Stimulated activated CD4-positive, alpha-beta T cell treated with anti-CD3 and anti-CD28 coated beads, Interleukin-2, amount 100 ng/mL, for 4 hours (primary cell): ENCODE results near the gene CLSTN3.
A peak's percentile ranks its signal among the peaks of the same experiment; 100 is the strongest.

ENCODE experiments used
- DNase-seq: peaks from one replicate; pipeline ENCODE4 v3.0.0-alpha.2; 2020; ENCODE audit warnings: low read depth

CLSTN3 gene

GRCh38 chr12:7188562-7189397 is 58.6 kb downstream of the CLSTN3 start:
- peak; percentile 35 for DNase-seq

DNA sequence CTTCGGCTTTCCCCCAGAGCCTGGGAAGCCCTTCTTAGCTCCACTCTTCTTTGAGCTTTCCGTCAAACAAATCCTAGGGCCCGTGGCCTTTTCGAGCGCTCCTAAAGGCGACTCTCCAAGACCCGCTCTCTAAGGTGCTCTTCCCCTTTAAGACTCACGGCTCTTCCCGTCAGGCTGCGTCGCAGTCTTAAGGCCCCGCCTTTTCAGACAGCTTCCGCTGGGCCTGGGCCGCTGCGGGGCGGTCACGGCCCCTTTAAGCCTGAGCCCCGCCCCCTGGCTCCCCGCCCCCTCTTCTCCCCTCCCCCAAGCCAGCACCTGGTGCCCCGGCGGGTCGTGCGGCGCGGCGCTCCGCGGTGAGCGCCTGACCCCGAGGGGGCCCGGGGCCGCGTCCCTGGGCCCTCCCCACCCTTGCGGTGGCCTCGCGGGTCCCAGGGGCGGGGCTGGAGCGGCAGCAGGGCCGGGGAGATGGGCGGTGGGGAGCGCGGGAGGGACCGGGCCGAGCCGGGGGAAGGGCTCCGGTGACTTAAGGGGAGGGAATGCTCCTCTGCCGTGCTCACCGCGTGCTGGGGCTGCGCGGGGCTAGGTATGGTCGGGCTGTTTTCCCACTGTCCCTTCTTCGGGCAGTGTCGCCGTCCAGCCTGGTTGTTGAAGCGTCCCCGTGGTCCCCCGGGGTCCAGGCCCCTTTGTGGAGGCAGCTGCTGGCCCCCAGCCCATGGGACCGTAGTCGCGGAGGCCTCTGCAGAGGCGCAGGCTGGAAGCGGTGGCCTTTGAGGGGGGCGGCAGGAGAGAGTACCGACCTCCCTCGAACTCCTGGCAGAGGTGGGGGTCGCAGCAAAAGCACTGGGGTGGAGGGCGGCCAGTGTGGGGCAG is 59.5 kb downstream of the CLSTN3 start, which contains the start of gene PEX5:
Gene PEX5 (plus strand): TSS at position 289 of the 870 bp plus-strand sequence. CDS start 692 bp downstream, outside the sequence.
- peak; percentile 82 for DNase-seq

DNA sequence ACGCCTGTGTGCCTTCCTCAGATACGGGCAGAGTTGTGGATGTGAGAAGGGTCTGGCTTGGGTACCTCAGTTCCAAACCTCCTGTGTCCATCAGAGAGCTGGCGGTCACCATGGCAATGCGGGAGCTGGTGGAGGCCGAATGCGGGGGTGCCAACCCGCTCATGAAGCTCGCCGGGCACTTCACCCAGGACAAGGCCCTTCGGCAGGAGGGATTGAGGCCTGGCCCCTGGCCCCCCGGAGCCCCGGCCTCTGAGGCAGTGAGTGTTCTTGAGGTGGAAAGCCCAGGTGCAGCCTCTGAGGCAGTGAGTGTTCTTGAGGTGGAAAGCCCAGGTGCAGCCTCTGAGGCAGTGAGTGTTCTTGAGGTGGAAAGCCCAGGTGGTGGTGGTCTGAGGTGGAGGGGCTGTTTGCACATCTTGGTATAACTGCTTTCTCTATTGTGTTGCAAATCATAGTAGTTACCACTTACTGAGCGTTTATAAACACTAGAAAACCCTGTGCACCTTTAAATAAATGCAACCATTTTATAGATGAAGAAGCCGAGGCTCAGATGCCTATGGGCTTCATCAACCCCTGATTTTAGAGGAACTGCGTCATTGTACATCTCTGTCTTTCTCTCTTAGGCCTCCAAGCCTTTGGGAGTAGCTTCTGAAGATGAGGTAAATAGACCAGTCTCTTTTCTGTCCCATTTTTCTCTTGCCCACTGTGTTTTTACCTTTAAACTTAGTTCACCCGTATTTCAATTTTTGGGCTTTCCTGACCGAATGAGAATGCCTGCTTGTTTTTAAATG is 60.3 kb downstream of the CLSTN3 start:
- DNase-seq = no peak

- DNase-seq = no peak
Observed at GRCh38 chr12:7193674-7194073, 63.5 kb downstream of the CLSTN3 start.

DNA sequence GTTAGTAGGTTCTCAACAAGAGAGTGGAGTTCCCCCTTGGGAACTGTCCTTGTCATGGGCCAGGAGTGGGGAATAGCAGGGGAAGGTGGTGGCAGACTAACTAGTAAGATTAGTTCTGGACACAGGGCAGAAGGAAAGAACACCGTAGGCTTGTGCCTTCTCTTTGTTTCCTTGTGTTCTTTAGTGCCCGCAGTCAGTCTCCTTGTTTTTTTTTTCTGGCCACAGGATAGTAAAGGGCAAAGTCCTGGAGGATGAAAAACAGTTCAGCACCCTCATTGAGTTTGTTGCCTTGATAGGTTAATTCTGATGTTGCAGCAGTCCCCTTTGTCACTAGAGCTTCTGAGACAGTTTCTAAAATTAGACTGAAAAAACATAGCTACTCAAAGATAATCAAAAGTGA is 67.7 kb downstream of the CLSTN3 start:
- no peak for DNase-seq

DNA sequence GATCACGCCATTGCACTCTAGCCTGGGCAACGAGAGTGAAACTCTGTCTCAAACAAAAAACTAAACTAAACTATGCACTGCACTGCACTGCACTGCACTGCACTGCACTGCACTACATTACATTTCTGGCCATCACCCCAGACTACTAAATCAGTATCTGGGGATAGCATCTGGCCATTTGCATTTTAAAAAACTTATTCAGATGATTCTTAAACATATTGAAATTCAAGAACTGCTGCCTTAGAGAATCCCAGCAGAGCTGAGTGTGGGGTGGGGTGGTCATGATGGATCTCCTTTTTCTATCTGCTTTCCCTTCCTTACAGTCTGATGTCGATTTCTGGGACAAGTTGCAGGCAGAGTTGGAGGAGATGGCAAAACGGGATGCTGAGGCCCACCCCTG is 72.9 kb downstream of the CLSTN3 start:
- no peak for DNase-seq

GRCh38 chr12:7205091-7205490 is 74.9 kb downstream of the CLSTN3 start:
- no peak for DNase-seq

DNA sequence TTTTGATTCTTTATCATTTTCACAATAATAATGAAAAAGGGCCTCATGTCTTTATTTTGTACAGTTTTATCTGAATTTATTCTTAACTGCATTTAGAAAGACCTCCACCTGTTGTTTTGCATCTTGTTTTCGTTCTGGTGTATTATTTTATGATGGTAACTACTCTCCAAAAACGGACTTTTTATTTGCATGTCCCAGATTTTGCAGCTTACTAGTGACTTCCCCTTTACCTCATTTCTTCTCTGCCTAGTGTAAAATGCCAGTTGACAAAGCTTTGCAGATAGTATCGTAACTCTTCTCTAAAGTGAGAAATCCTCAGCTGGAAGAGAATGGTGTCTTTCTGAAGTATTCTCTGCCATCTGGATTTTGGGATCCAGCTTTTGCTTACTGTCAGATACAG is 76.5 kb downstream of the CLSTN3 start:
- DNase-seq = no peak

- DNase-seq = no peak
Observed at GRCh38 chr12:7207866-7208625, 77.9 kb downstream of the CLSTN3 start.
